Chondrocyte (in vitro differentiated cells): ENCODE data around the gene GPR152. TPM values are rescaled to one million over a fixed set of nuclear protein-coding genes. Genes with fewer than 3 reads are reported as not detected.

Source experiments
- DNase-seq: peaks from one replicate; pipeline ENCODE4 v3.0.0; 2021; ENCODE audit warnings: mixed read lengths, low spot score
- H3K27ac Mint-ChIP-seq: one replicate; pipeline ENCODE4 v1.8.0; 2021; ENCODE audit warnings: mild to moderate bottlenecking, moderate library complexity, mixed read lengths; ENCODE audit not compliant: unreplicated experiment
- H3K27me3 Mint-ChIP-seq: 2 replicates; pipeline ENCODE4 v1.8.0; 2021; ENCODE audit warnings: low read depth, mixed read lengths
- H3K36me3 Mint-ChIP-seq: 2 replicates; pipeline ENCODE4 v1.8.0; 2021; ENCODE audit warnings: low read depth, mixed read lengths
- H3K4me1 Mint-ChIP-seq: 2 replicates; pipeline ENCODE4 v1.8.0; 2021; ENCODE audit warnings: low read depth, mild to moderate bottlenecking, mixed read lengths
- H3K4me3 Mint-ChIP-seq: one replicate; pipeline ENCODE4 v1.8.0; 2021; ENCODE audit warnings: mild to moderate bottlenecking, moderate library complexity, mixed read lengths; ENCODE audit not compliant: unreplicated experiment
- H3K9me3 Mint-ChIP-seq: 2 replicates; pipeline ENCODE4 v1.8.0; 2021; ENCODE audit warnings: low read depth, mixed read lengths
- total RNA-seq: library from RNA; stranded (reverse); gene quantifications from 3 replicates; pipeline ENCODE4 v1.2.1, GENCODE V29; 2021
- TF ChIP-seq, protein P1 (sequence below): fragments of 200-600 bp; sonication (generic); IDR thresholded peaks from 2 replicates; pipeline ENCODE4 v1.5.0; 2021; ENCODE audit warnings: antibody characterized with exemption, mild to moderate bottlenecking, moderate library complexity

Gene GPR152
- total RNA-seq, 1 donor from 2014 or later = not detected

- H3K4me1 Mint-ChIP-seq = peaks cover 6% of the 10 kb centered on the region
- TF ChIP-seq, protein P1, sequence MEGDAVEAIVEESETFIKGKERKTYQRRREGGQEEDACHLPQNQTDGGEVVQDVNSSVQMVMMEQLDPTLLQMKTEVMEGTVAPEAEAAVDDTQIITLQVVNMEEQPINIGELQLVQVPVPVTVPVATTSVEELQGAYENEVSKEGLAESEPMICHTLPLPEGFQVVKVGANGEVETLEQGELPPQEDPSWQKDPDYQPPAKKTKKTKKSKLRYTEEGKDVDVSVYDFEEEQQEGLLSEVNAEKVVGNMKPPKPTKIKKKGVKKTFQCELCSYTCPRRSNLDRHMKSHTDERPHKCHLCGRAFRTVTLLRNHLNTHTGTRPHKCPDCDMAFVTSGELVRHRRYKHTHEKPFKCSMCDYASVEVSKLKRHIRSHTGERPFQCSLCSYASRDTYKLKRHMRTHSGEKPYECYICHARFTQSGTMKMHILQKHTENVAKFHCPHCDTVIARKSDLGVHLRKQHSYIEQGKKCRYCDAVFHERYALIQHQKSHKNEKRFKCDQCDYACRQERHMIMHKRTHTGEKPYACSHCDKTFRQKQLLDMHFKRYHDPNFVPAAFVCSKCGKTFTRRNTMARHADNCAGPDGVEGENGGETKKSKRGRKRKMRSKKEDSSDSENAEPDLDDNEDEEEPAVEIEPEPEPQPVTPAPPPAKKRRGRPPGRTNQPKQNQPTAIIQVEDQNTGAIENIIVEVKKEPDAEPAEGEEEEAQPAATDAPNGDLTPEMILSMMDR = no peak
- H3K4me3 Mint-ChIP-seq = no peak overlapping the region
- peaks cover 8% of the 10 kb centered on the region for H3K36me3 Mint-ChIP-seq
- H3K9me3 Mint-ChIP-seq = no peaks in the 10 kb centered on the region
- no peak overlapping the region for H3K27ac Mint-ChIP-seq
- no peaks in the 10 kb centered on the region for H3K27me3 Mint-ChIP-seq
- peak; percentile 93 for DNase-seq
Measured at GRCh38 chr11:67498544-67498972, 46.0 kb upstream of the GPR152 start.

DNA sequence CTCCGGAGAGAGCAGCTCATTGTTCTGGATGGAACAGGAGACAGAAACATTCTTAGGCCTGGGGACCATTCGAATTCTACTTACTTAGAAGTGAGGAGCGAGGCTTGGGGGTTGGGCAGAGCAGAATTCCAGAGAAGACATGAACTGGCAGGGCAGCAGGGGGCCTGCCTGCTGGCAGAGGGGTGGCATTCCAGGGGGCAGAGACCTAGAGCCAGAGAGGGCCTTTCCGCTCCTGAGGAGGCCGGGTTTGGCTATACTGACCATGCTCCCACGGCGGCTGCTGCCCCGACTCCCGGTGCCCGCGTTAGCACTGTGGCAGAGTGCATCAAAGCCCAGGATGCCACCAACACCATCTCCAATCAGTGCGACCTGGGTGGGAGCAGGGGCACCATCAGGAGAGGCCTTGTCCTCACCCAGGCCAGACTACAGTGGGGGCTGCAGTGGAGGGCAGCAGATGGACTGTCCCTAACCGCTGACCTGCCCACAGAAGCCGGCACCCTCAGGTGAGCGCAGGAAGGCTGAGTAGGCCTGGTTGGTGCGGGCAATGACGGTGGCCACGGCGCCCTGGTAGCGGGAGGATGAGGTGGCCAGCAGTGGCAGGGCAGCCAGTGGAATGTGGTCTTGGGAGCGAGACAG, 45.2 kb upstream of the GPR152 start:
- Mint-ChIP-seq H3K27me3 (no peaks in the 10 kb centered on the region), H3K9me3 (no peaks in the 10 kb centered on the region), H3K27ac (no peak overlapping the region), H3K36me3 (peaks cover 8% of the 10 kb centered on the region), H3K4me3 (no peak overlapping the region), H3K4me1 (peaks cover under 1% of the 10 kb centered on the region)
- no peak for DNase-seq
- TF ChIP-seq, protein P1 = no peak

DNA sequence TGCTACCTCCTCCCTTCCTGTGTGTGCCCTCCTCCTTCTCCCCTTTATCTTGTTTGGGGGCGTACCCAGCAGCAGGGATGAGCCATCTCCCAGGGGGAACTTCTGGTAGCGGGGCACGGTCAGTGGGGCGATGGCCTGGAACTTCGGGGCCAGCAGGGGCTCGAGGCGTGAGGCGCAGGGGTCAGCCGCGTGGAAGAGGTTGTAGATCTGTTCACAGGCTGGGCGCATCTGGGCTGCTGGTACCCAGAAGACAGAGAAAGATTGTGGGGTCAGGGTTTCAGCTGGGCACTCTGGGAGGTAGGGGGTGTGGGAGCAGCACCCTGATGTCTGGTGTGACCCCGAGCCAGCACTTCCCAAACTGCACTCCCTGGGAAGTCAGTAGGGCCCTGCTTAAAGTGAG, 43.6 kb upstream of the GPR152 start:
- Mint-ChIP-seq H3K36me3 (peaks cover 7% of the 10 kb centered on the region), H3K4me1 (no peaks in the 10 kb centered on the region), H3K4me3 (no peak overlapping the region), H3K27ac (no peak overlapping the region), H3K9me3 (no peaks in the 10 kb centered on the region), H3K27me3 (no peaks in the 10 kb centered on the region)
- TF ChIP-seq, protein P1 = no peak
- no peak for DNase-seq

GRCh38 chr11:67495234-67496005, 42.9 kb upstream of the GPR152 start:
- no peak overlapping the region for H3K4me3 Mint-ChIP-seq
- H3K36me3 Mint-ChIP-seq = peaks cover 2% of the 10 kb centered on the region
- TF ChIP-seq, protein P1 = no peak
- H3K4me1 Mint-ChIP-seq = no peaks in the 10 kb centered on the region
- DNase-seq = no peak
- no peaks in the 10 kb centered on the region for H3K9me3 Mint-ChIP-seq
- H3K27ac Mint-ChIP-seq = no peak overlapping the region
- no peaks in the 10 kb centered on the region for H3K27me3 Mint-ChIP-seq

GRCh38 chr11:67494371-67495233, 42.1 kb upstream of the GPR152 start:
- no peak overlapping the region for H3K27ac Mint-ChIP-seq
- TF ChIP-seq, protein P1 = no peak
- peaks cover 5% of the 10 kb centered on the region for H3K36me3 Mint-ChIP-seq
- no peak for DNase-seq
- H3K27me3 Mint-ChIP-seq = no peaks in the 10 kb centered on the region
- H3K9me3 Mint-ChIP-seq = no peaks in the 10 kb centered on the region
- H3K4me3 Mint-ChIP-seq = no peak overlapping the region
- H3K4me1 Mint-ChIP-seq = no peaks in the 10 kb centered on the region
